GM12878 (cell line): ENCODE measurements around the gene UBR3. TPM values are rescaled to one million over a fixed set of nuclear protein-coding genes. Genes with fewer than 3 reads are reported as not detected.

Source experiments
- ATAC-seq: fragments of 200-7000 bp; cut with Tn5 transposase; 3 replicates; pipeline ENCODE4 v1.9.1; 2020; ENCODE audit warnings: mild to moderate bottlenecking, moderate library complexity
- BruUV-seq: library from RNA; stranded (reverse); fragments of 400-500 nt; replicated peaks from 2 replicates; lab custom pipeline; 2021; lab: Mats Ljungman, UMichigan
- CTCF ChIA-PET: fragments of 300-600 bp; sonication (Branson Sonifier 250); formaldehyde crosslinking; extraction: SDS; loops from one replicate; lab custom pipeline; 2021; ENCODE audit warnings: inconsistent platforms; lab: Yijun Ruan, JAX
- POLR2A ChIA-PET: fragments of 350-600 bp; formaldehyde crosslinking; extraction: SDS; loops from one replicate; lab custom pipeline; 2021; ENCODE audit warnings: inconsistent platforms; lab: Charles Lee
- RAD21 ChIA-PET: fragments of 300-600 bp; sonication (Branson Sonifier 250); formaldehyde crosslinking; loops from one replicate; lab custom pipeline; 2023; ENCODE audit warnings: antibody characterized with exemption; ENCODE audit not compliant: unreplicated experiment; lab: Charles Lee
- SMC1A ChIA-PET: fragments of 300-600 bp; sonication (Branson Sonifier 250); formaldehyde crosslinking; loops from one replicate; lab custom pipeline; 2023; ENCODE audit not compliant: unreplicated experiment, uncharacterized antibody; lab: Charles Lee
- DNase-seq: peaks from one replicate; pipeline ENCODE4 v3.0.0-alpha.2; 2011; ENCODE audit warnings: low read depth, low spot score
- FAIRE-seq: peaks from 3 replicates; lab custom pipeline; 2011; peaks lifted over from hg19 to GRCh38; lab: Jason Lieb, UNC
- H2AFZ ChIP-seq: 2 replicates; pipeline ENCODE4 v1.6.0; 2011; ENCODE audit warnings: low read depth, low read length, control low read depth; ENCODE audit not compliant: control insufficient read depth
- H3K27ac ChIP-seq: 2 replicates; pipeline ENCODE4 v1.5.1; 2011; ENCODE audit warnings: control low read depth; ENCODE audit not compliant: control insufficient read depth, insufficient read depth
- H3K27me3 ChIP-seq, 2 experiments: replicated peaks in 1 of 2; 2 replicates each; pipeline versions ENCODE4 v1.6.0 to v1.6.1; 2011; ENCODE audit warnings: low read length in 1 of 2; ENCODE audit not compliant: control insufficient read depth in 2 of 2, insufficient read depth in 2 of 2
- H3K36me3 ChIP-seq, 2 experiments: 2 replicates each; pipeline ENCODE4 v1.5.1; 2011; ENCODE audit warnings: low read length in 1 of 2; ENCODE audit not compliant: control insufficient read depth in 2 of 2, insufficient read depth in 2 of 2
- H3K4me1 ChIP-seq: 2 replicates; pipeline ENCODE4 v1.6.1; 2011; ENCODE audit warnings: mild to moderate bottlenecking, low read length, moderate library complexity, mixed read lengths; ENCODE audit not compliant: control insufficient read depth, insufficient read depth
- H3K4me2 ChIP-seq: 2 replicates; pipeline ENCODE4 v1.6.0; 2011; ENCODE audit warnings: control low read depth; ENCODE audit not compliant: control insufficient read depth, insufficient read depth
- H3K4me3 ChIP-seq: fragments of 200-600 bp; sonication (generic); 2 replicates; pipeline ENCODE4 v1.5.1; 2016
- H3K79me2 ChIP-seq: 2 replicates; pipeline ENCODE4 v1.6.0; 2011; ENCODE audit warnings: low read length; ENCODE audit not compliant: control insufficient read depth, insufficient read depth
- H3K9ac ChIP-seq: 2 replicates; pipeline ENCODE4 v1.8.0; 2011; ENCODE audit warnings: low read length, control low read depth, mixed read lengths; ENCODE audit not compliant: control insufficient read depth, insufficient read depth
- H3K9me3 ChIP-seq: replicated peaks from 3 replicates; pipeline ENCODE4 v1.5.1; 2011; ENCODE audit warnings: mild to moderate bottlenecking, low read length; ENCODE audit not compliant: control insufficient read depth, insufficient read depth
- H4K20me1 ChIP-seq: 2 replicates; pipeline ENCODE4 v1.6.0; 2011; ENCODE audit not compliant: control insufficient read depth, insufficient read depth
- BCL11A ChIP-seq: IDR thresholded peaks from 2 replicates; pipeline ENCODE4 v1.6.1; 2011; ENCODE audit warnings: low read depth, low read length
- BCLAF1 ChIP-seq: fragments of 450-650 bp; IDR thresholded peaks from 2 replicates; pipeline ENCODE4 v1.6.1; 2017; ENCODE audit warnings: antibody characterized with exemption, mild to moderate bottlenecking, moderate library complexity
- CEBPB ChIP-seq, 2 experiments: fragments of 150-350 bp in 1 of 2; IDR thresholded peaks; 2 replicates each; pipeline ENCODE4 v1.6.1; 2012 to 2014; ENCODE audit warnings: low read depth in 2 of 2, low read length in 2 of 2, borderline replicate concordance in 1 of 2, inconsistent platforms in 1 of 2
- ESRRA ChIP-seq: IDR thresholded peaks from 2 replicates; pipeline ENCODE4 v1.6.1; 2012; ENCODE audit warnings: mild to moderate bottlenecking, low read length, improper control_type of control experiment
- GATAD2B ChIP-seq: fragments of 450-650 bp; conservative IDR thresholded peaks from 2 replicates; pipeline ENCODE4 v1.6.1; 2017; ENCODE audit warnings: low read depth, mild to moderate bottlenecking, moderate library complexity
- HSF1 ChIP-seq: fragments of 150-350 bp; IDR thresholded peaks from 2 replicates; pipeline ENCODE4 v1.6.1; 2014; ENCODE audit warnings: mild to moderate bottlenecking, low read depth, low read length
- IRF3 ChIP-seq: fragments of 450-650 bp; IDR thresholded peaks from 2 replicates; pipeline ENCODE4 v1.6.1; 2014; ENCODE audit warnings: mild to moderate bottlenecking
- LARP7 ChIP-seq: fragments of 450-650 bp; IDR thresholded peaks from 2 replicates; pipeline ENCODE4 v1.6.1; 2017; ENCODE audit warnings: mild to moderate bottlenecking
- MTA3 ChIP-seq: IDR thresholded peaks from 2 replicates; pipeline ENCODE4 v1.6.1; 2012; ENCODE audit warnings: low read length, inconsistent platforms, borderline replicate concordance
- NFIC ChIP-seq: IDR thresholded peaks from 2 replicates; pipeline ENCODE4 v1.6.1; 2012; ENCODE audit warnings: low read depth, mild to moderate bottlenecking, inconsistent platforms, low read length, moderate library complexity
- NR2F1 ChIP-seq: fragments of 450-650 bp; conservative IDR thresholded peaks from 2 replicates; pipeline ENCODE4 v1.6.1; 2017; ENCODE audit warnings: mild to moderate bottlenecking
- RELA ChIP-seq: fragments of 450-650 bp; IDR thresholded peaks from 2 replicates; pipeline ENCODE4 v1.8.0; 2014; ENCODE audit warnings: borderline replicate concordance; ENCODE audit not compliant: partially characterized antibody
- TCF3 ChIP-seq: IDR thresholded peaks from 2 replicates; pipeline ENCODE4 v1.6.1; 2012; ENCODE audit warnings: low read depth, mild to moderate bottlenecking, low read length, borderline replicate concordance; ENCODE audit not compliant: insufficient read depth
- YBX1 ChIP-seq: fragments of 450-650 bp; IDR thresholded peaks from 2 replicates; pipeline ENCODE4 v1.6.1; 2016; ENCODE audit warnings: antibody characterized with exemption
- ZNF24 ChIP-seq: fragments of 450-650 bp; IDR thresholded peaks from 2 replicates; pipeline ENCODE4 v1.6.1; 2017; ENCODE audit warnings: antibody characterized with exemption, mild to moderate bottlenecking
- ZNF274 ChIP-seq: IDR thresholded peaks from one replicate; pipeline ENCODE4 v1.8.0; 2011; ENCODE audit not compliant: insufficient read length, insufficient read depth
- ZZZ3 ChIP-seq: IDR thresholded peaks from 2 replicates; pipeline ENCODE4 v1.6.1; 2011; ENCODE audit warnings: low read depth; ENCODE audit not compliant: control insufficient read depth, insufficient read length
- WGBS: methylation state at CpG from one replicate; pipeline ENCODE4 v1.1.6; 2016; ENCODE audit warnings: low lambda C conversion rate; ENCODE audit not compliant: insufficient replicate concordance, insufficient coverage; ENCODE audit errors: missing lambda C conversion rate; 5-methylcytosine and 5-hydroxymethylcytosine counted together
- in situ Hi-C: fragments of 300-500 bp; cut with MboI; formaldehyde crosslinking; loops from 9 replicates; pipeline ENCODE4 v1.14.3; 2018; ENCODE audit warnings: mixed read lengths
- intact Hi-C: fragments of 100-400 bp; cut with micrococcal nuclease; formaldehyde crosslinking; loops from one replicate; pipeline ENCODE4 v1.14.2; 2022; ENCODE audit not compliant: unreplicated experiment
- polyA plus RNA-seq, 11 experiments: library from polyadenylated mRNA; depleted of rRNA in 4 of 11; unstranded in 6 of 11; stranded (reverse) in 5 of 11; fragments of >200 nt; fragmentation: Nextera tagmentation in 4 of 11; fragmentation: Illumina TruSeq in 1 of 11; extraction: Ambion mirVana in 4 of 11; extraction: Trizol in 1 of 11; gene quantifications; 1 replicate in 1 of 11; 2 replicates in 10 of 11; pipeline versions ENCODE4 v1.2.1 to v1.2.3, GENCODE V29; 2011 to 2016; ENCODE audit warnings: inconsistent platforms in 2 of 11, missing spikeins in 2 of 11, low read depth in 1 of 11
- total RNA-seq, 4 experiments: library from RNA; depleted of rRNA in 3 of 4; stranded (reverse); fragments of >200 nt in 3 of 4; fragmentation: Illumina TruSeq in 1 of 4; extraction: Trizol in 1 of 4; gene quantifications; 2 replicates each; pipeline versions ENCODE4 v1.2.1 to v1.2.3, GENCODE V29; 2013 to 2021

Gene UBR3
- total and polyA plus RNA-seq, 10 of the 15 experiments (the other 5 are each of a cell fraction or from before 2014, with no cell fraction given): 3.8 to 22.9 (median 11.2) TPM

GRCh38 chr2:170006587-170007325 lies 179.5 kb downstream of the UBR3 start:
- no TSS peak for BruUV-seq
- Histone ChIP-seq H3K79me2 (no peaks in the 10 kb centered on the region), H2AFZ (no peak overlapping the region), H3K27ac (no peak overlapping the region), H3K9ac (no peak overlapping the region), H3K9me3 (no peaks in the 10 kb centered on the region), H3K4me2 (no peak overlapping the region), H3K36me3 (no peaks in the 10 kb centered on the region; a peak in 1 of 4 replicates), H3K4me3 (no peak overlapping the region), H3K4me1 (no peaks in the 10 kb centered on the region), H4K20me1 (no peaks in the 10 kb centered on the region), H3K27me3 (no peaks in the 10 kb centered on the region)
- ChIA-PET POLR2A (no interaction called here), CTCF (interaction anchor here (0.6 to 0.8 kb wide), 3 partner anchors 152 to 394 kb away, joined by 3 to 4 read pairs (median 3); no protein-coding TSS in a partner anchor), RAD21 (interaction anchor here (1.4 kb wide), 1 partner anchor 140 kb away, joined by 3 read pairs; no protein-coding TSS in a partner anchor), SMC1A (interaction anchor here (0.5 to 1.5 kb wide), 8 partner anchors 12 to 235 kb away, joined by 3 to 5 read pairs (median 4); no protein-coding TSS in a partner anchor)
- DNase-seq (no peak), FAIRE-seq (no peak), ATAC-seq (no peak)
- intact Hi-C loops (no loop called here), in situ Hi-C loops (no loop called here)
- 91% methylated on average over 8 of the region's 8 CpGs for WGBS
- TF ChIP-seq RELA (no peak), GATAD2B (no peak), IRF3 (no peak), HSF1 (no peak), NFIC (no peak), YBX1 (no peak), ESRRA (no peak), MTA3 (no peak), ZZZ3 (no peak), CEBPB (IDR thresholded peaks at IDR 0.05; ENCODE audit: borderline replicate concordance in 1 of 2, low read depth in 2 of 2, low read length in 2 of 2) (no peak), NR2F1 (no peak), TCF3 (no peak), BCLAF1 (no peak), BCL11A (no peak), ZNF24 (no peak), ZNF274 (no peak), LARP7 (no peak)
